HG03342 (cell line): Measurements from ENCODE around the gene OR10W1.

Experiments used
- ATAC-seq: cut with Tn5 transposase; IDR thresholded peaks from one replicate; pipeline ENCODE4 v1.9.1; 2021; ENCODE audit warnings: mild to moderate bottlenecking, moderate library complexity; ENCODE audit not compliant: unreplicated experiment

The OR10W1 gene

GRCh38 chr11:58268142-58268541, at the start of gene OR10W1:
TSS of gene OR10W1 (minus strand) at chr11:58268260. CDS start at chr11:58267858, 402 bp downstream.
- no peak for ATAC-seq

GRCh38 chr11:58316142-58316541, 48.1 kb upstream of the OR10W1 start:
- ATAC-seq = peak; percentile 52

GRCh38 chr11:58301576-58301975, 33.5 kb upstream of the OR10W1 start:
- ATAC-seq = no peak

- no peak for ATAC-seq
These were observed 24.0 kb upstream of the OR10W1 start for GRCh38 chr11:58292017-58292416.

GRCh38 chr11:58289266-58289665, 21.2 kb upstream of the OR10W1 start:
- no peak for ATAC-seq

- peak; percentile 71 for ATAC-seq
These were observed 18.2 kb upstream of the OR10W1 start for GRCh38 chr11:58286249-58286648.

- ATAC-seq = no peak
These were observed 17.5 kb upstream of the OR10W1 start for GRCh38 chr11:58285483-58286040.

GRCh38 chr11:58276151-58276550, 8.1 kb upstream of the OR10W1 start:
- no peak for ATAC-seq

- no peak for ATAC-seq
These were observed 6.9 kb upstream of the OR10W1 start for GRCh38 chr11:58275002-58275401.

GRCh38 chr11:58259983-58260382, 8.1 kb downstream of the OR10W1 start:
- ATAC-seq = no peak

- ATAC-seq = no peak
These were observed 13.1 kb downstream of the OR10W1 start for GRCh38 chr11:58254936-58255335.

- ATAC-seq = no peak
These were observed 24.1 kb downstream of the OR10W1 start for GRCh38 chr11:58243954-58244353.

- ATAC-seq = no peak
These were observed 40.0 kb downstream of the OR10W1 start for GRCh38 chr11:58227956-58228615.

GRCh38 chr11:58222721-58223120, 45.3 kb downstream of the OR10W1 start:
- ATAC-seq = no peak
